Stimulated activated CD8-positive, alpha-beta memory T cell treated with anti-CD3 and anti-CD28 coated beads, Interleukin-7, amount 100 ng/mL, for 4 hours (primary cell): ENCODE data around the gene RBM47.

Source experiments
- DNase-seq, 2 donors: peaks; one replicate each; pipeline ENCODE4 v3.0.0-alpha.2; 2020; ENCODE audit warnings: low read depth in 2 of 2

The RBM47 gene

GRCh38 chr4:40586729-40587128 is 42.9 kb downstream of the RBM47 start:
- no peak for DNase-seq

DNA sequence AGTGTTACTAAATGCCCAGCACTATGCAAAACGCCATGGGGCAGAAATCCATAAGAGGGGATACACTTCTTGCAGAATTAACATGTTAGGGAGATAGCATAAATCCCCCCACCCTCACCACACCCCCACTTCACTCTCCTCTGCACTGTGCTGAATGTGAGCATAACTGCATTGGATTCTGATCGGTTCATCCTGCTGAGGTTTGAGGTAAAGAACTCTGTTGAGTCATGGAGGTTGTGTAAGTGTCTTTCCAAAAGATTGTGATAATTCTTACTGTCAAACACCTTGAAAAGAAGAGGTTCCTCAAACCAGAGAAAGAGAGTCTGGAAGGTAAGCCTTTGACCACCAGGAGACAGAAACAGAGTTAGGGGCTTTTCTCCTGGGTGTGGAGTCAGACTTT is 43.6 kb downstream of the RBM47 start:
- DNase-seq: no peak

DNA sequence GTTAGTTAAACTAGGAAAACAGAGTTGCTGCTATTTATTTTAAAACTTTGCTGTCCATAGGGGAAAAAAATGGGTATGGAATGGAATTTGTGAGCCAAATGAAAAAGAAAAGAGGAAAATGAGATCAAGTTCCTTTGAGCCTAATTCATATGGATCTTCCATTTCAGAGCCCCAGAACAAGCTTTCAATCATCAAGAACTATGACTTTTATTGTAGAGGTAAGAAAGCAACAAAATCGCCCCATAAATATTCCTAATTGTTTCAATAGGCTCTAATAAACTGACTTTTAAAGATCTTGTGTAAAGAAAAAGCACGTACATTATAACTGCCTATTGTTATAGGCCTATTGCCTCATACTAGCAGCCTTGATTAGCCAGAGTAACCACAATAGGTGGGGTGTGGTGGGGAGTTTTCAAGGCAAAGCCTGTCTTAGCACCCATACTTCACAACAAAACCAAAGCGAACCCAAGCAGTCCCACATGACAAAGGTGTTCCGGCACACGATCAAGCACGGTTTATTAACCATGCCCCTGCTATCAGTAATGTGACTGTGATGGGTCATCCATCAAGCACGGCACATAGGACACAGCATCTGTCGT is 44.4 kb downstream of the RBM47 start:
- DNase-seq: no peak

DNA sequence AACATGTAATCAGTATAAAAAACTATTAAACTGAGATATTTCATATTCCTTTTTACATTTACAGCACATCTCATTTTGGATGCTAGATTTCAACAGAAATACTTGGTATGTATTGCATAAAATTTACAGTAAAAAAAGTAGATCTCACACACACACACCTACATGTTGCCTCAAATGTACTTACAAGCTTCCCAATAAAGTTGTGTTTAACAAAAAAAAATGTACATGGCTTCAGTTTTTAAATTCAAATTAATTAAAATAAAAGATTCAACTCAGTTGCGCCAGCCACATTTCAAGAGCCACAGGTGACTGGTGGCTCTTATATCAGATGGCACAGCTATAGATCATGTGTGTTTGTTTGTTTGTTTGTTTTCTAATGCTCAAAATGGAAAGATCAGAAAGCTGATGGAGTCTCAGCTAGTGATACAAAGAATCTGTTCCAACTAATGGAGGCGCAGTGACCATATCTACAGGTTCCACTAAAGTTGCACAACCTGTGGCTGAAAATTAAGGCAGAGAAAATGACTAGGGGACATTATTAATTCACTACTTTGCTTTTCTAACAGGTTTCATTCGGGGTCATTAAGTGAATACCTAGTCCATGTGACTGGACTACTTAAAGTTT is 45.0 kb downstream of the RBM47 start:
- no peak for DNase-seq

DNA sequence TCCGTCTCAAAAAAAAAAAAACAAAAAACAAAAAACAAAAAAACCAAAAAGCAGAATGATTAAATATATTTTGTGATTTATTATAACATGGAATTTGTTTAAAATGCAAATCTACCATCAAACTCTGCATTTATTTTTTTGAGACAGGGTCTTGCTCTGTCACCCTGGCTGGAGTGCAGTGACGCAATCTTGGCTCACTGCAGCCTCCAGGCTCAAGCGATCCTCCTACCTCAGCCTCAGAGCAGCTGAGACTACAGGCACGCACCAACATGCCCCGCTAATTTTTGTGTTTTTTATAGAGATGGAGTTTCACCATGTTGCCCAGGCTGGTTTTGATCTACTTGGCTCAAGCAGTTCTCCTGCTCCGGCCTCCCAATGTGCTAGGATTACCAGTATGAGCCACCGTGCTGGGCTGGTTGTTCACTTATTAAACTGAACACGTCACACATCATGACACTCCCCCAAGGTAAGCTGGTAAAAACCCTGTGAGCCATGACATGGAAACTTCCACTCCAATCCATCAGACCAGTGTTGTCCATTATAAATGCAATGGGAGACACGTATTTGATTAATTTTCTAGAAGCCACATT is 45.7 kb downstream of the RBM47 start:
- DNase-seq: no peak

DNA sequence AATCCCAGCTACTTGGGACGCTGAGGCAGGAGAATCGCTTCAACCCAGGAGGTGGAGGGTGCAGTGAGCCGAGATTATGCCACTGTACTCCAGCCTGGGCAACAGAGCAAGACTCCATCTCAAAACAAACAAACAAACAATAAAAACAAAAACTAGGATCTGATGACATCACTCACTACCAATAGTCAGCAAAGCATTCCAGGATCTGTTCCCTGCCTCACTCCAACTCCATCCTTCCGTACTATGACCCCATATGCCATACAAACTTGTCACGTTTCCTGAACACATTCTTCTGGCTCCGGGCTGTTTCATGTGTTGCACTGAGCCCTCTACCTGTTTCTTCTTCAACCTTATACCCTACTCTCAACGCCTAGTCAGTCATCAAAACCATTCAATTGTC is 47.3 kb downstream of the RBM47 start:
- DNase-seq: no peak

DNA sequence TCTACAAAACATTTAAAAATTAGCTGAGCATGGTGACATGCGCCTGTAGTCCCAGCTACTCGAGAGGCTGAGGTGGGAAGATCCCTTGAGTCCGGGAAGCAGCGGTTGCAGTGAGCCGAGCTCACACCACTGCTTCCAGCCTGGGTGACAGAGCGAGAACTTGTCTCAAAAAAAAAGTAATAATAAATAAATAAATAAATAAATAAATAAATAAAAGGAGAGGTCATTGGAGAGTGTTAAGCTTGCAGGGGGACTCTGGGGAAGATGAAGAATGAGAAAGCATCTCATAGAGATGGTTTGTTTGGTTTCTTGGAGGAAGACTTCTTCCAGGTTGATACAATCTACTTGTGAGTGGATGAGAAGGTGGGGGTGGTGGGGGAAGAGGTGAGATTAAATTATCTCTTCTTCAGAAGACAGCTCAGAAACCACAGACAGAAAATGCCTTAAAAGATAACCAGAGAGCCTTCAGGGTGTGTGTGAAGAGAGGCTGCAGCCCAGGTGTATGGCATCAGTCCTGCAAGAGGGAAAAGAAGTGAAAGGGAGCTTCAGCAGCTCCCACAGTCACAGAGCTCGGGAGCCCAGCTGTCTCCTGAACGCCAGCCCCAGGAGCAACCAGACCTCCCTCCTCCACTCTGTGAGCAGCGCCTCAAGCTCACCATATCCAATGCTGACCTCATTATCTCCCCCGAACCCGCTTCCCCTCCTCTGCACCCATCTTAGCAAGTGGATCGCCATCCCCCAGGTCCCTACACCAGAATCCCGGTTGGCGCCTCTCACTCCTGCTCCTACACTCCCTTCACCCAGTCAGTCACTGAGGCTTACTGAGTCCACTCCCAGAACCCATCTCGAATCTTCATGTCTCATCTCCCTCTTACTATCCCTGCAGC is 48.2 kb downstream of the RBM47 start:
- no peak for DNase-seq

- no peak for DNase-seq
These were observed 49.7 kb downstream of the RBM47 start for GRCh38 chr4:40579983-40580382.

DNA sequence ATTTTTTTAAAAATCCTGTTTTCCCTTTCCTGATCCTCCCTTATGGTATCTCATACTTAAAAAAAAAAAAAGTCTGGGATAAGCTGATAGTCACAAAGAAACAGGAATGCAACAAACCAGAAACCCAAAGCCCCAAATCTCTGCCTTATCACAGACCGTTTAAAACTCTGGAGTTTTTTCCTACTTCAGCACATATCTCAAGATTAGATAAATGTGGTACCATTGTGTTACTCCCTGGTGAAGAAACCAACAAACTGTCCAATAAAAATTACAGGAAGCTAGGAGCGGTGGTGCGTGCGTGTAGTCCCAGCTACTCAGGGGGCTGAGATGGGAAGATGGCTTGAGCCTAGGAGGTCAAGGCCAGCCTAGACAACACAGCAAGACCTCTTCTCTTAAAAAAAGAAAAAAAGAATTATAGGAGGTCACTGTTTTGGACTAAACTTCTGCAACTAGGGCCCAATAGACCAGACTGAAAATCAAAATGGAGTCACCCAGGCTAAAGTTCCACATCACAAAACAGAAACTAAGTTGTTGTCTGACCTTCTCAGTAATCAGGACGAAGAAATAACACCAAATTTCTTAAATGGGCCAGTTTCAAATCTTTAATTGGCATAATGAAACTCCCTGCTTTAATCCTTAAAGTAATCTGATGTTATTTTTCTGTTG is 51.9 kb downstream of the RBM47 start:
- DNase-seq: no peak

GRCh38 chr4:40576651-40577480 is 52.8 kb downstream of the RBM47 start:
- no peak for DNase-seq

DNA sequence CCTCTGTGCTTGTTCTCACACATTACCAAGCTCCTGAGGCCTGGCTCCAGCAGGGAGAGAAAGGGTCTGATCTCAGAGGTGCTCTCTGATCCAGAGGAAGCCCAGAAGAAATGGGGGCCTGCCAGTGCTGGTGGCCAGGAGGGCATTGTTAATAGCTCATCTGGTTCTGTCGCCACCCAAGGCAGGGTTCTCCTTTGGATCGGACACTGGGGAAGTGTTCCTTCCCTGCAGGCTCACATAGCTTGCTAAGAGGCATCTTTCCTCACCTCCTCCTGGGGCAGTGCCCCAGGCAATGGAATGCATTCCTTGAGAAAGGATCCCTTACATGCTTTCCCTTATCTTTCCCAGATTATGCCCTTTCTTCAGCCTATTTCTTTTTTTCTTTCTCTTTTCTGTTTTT is 53.8 kb downstream of the RBM47 start:
- DNase-seq: no peak

DNA sequence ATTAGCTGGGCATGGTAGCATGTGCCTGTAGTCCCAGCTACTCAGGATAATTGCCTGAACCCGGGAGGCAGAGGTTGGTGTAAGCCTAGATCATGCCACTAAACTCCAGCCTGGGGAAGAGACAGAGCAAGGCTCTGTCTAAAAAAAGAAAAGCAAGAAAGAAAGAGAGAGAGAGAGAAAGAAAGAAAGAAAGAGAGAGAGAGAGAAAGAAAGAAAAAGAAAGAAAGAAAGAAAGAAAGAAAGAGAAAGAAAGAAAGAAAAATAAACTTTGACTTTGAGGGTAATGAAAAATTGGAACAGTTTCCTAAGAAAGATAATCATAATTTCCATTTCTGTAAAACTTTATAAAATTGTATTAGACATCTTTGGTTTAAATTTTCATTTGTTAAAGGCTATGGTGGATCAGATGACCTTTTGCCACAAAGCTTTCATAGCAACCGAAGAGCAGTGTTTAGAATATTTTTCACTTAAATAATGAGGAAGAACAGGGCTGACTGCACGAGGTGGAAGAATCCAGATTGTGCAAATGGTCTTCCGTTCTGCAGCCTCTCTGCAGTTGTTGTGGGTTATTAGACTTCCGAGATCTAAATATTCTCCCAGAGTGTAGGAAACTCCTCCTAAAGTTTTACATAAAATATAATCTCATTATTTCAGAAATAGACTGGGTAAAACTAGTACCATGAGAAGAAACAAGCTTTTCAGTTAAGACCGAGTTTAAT is 55.9 kb downstream of the RBM47 start:
- no peak for DNase-seq

GRCh38 chr4:40572692-40573310 is 56.9 kb downstream of the RBM47 start:
- DNase-seq: no peak

- DNase-seq: no peak
These were observed 58.5 kb downstream of the RBM47 start for GRCh38 chr4:40571208-40571607.

- no peak for DNase-seq
These were observed 59.2 kb downstream of the RBM47 start for GRCh38 chr4:40570348-40571077.

DNA sequence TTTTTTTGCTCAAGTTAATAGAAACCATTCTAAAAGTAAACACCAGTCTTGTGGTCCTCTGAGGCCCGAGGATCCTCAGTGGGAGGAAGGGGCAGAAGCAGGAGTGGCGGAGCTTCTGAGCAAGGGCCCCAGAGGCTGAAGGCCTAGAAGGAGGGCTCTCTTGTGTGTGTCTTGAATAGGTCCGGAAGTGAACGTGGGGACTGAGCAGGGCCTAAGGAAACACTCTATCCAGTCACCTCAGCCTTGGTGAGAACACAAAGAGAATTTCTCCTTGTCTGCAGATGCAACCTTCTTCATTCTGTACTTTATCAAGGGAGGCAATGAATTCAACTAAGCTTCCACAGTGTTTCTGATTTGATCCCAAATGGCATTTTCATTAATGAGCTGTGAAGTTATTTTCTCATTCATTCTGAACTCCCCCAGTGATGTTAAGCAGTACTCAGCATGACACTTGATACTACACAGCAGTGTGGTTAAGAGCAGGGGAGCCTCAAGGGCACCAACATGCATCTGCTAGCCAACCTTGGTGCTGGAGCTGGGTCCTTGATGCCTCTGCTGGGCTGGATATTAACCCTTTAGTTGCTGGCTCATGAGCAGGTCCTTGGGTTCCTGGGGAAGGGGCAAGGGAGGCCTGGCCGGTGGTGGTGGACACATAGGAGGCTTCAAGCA is 64.7 kb downstream of the RBM47 start:
- DNase-seq: no peak

DNA sequence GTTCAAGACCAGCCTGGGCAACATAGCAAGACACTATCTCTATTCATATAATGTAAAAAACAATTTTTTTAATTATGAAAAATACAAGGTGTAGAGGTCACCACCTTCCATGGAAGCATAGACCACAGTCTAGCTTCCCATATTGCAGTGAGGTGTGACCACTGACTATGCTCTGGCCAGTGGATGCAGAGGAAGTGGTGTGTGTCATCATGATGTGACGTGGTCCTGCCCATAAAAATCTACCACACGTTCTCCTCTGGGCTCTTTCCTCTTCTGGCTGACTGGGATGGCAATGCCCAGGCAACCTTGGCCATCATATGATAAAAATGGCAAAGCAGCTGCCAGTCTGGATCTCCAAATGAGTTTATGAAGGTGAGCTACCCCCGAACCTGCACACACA is 65.7 kb downstream of the RBM47 start:
- DNase-seq: no peak

GRCh38 chr4:40563401-40563800 is 66.3 kb downstream of the RBM47 start:
- DNase-seq: no peak

- DNase-seq: no peak
These were observed 67.0 kb downstream of the RBM47 start for GRCh38 chr4:40562681-40563080.
